Spinal cord (tissue), 10 donors: Measurements from ENCODE around the gene HSPB2. TPM values are rescaled to one million over a fixed set of nuclear protein-coding genes. Genes with fewer than 3 reads are reported as not detected.

ENCODE experiments used
- DNase-seq, 6 donors: peaks; one replicate each; pipeline versions ENCODE4 v3.0.0 to v3.0.0-alpha.2; 2013 to 2015; ENCODE audit warnings: low spot score in 6 of 6, low read depth in 4 of 6
- H3K27ac ChIP-seq: one replicate; pipeline ENCODE4 v1.5.1; 2013; ENCODE audit warnings: low read depth, low read length, control low read depth
- H3K27me3 ChIP-seq: one replicate; pipeline ENCODE4 v1.6.1; 2013; ENCODE audit warnings: low read length; ENCODE audit not compliant: control insufficient read depth, insufficient read depth
- H3K36me3 ChIP-seq: one replicate; pipeline ENCODE4 v1.6.1; 2013; ENCODE audit warnings: low read length; ENCODE audit not compliant: control insufficient read depth, insufficient read depth
- H3K4me1 ChIP-seq: one replicate; pipeline ENCODE4 v1.6.1; 2013; ENCODE audit warnings: low read length; ENCODE audit not compliant: control insufficient read depth, insufficient read depth
- H3K4me3 ChIP-seq: one replicate; pipeline ENCODE4 v1.5.1; 2013; ENCODE audit warnings: low read depth, low read length, control low read depth
- H3K9me3 ChIP-seq: one replicate; pipeline ENCODE4 v1.6.1; 2013; ENCODE audit warnings: low read length; ENCODE audit not compliant: control insufficient read depth, insufficient read depth
- WGBS: methylation state at CpG from one replicate; pipeline ENCODE4 v1.1.5; 2013; ENCODE audit warnings: missing lambda C conversion rate; ENCODE audit not compliant: insufficient coverage; 5-methylcytosine and 5-hydroxymethylcytosine counted together
- long read RNA-seq, 4 donors: transcript quantifications; one replicate each; lab custom pipeline, GENCODE V29; 2026
- polyA plus RNA-seq, 2 donors: library from polyadenylated mRNA; unstranded; fragments of 120-200 nt; gene quantifications; one replicate each; pipeline ENCODE4 v1.2.1, GENCODE V29; 2013; ENCODE audit not compliant: insufficient read length in 2 of 2
- total RNA-seq, 2 donors: library from RNA; depleted of rRNA in 1 of 2; stranded (reverse); fragments of 120-200 nt in 1 of 2; fragments of >200 nt in 1 of 2; gene quantifications; one replicate each; pipeline versions ENCODE4 v1.2.3 to v1.2.4, GENCODE V29; 2013 to 2014
- donor health status: healthy.

Gene HSPB2
- total RNA-seq = 1 to 10 TPM in 1 of 2 donors, under 1 TPM in 1; 0.50 to 3.0 TPM
- 1 to 10 TPM; 4.3 to 5.7 TPM for polyA plus RNA-seq
- long read RNA-seq, donor 1, transcript HSPB2-201 (2 exons, 1,335 nt) = major isoform, 7 of 7 reads
- long read RNA-seq, donor 1, partial matches to known transcripts = 0 of 7 reads
- long read RNA-seq, donor 1, other reads (novel, unspliced or antisense) = 0 of 7 reads
- long read RNA-seq, donor 2, transcript HSPB2-201 (2 exons, 1,335 nt) = major isoform, 7 of 7 reads
- long read RNA-seq, donor 2, partial matches to known transcripts = 0 of 7 reads
- long read RNA-seq, donor 2, other reads (novel, unspliced or antisense) = 0 of 7 reads
- long read RNA-seq, donor 3, partial matches to known transcripts = 0 of 2 reads
- long read RNA-seq, donor 3, other reads (novel, unspliced or antisense) = 0 of 2 reads
- long read RNA-seq, donor 4, transcript HSPB2-201 (2 exons, 1,335 nt) = major isoform, 26 of 26 reads
- long read RNA-seq, donor 4, partial matches to known transcripts = 0 of 26 reads
- long read RNA-seq, donor 4, other reads (novel, unspliced or antisense) = 0 of 26 reads

DNA sequence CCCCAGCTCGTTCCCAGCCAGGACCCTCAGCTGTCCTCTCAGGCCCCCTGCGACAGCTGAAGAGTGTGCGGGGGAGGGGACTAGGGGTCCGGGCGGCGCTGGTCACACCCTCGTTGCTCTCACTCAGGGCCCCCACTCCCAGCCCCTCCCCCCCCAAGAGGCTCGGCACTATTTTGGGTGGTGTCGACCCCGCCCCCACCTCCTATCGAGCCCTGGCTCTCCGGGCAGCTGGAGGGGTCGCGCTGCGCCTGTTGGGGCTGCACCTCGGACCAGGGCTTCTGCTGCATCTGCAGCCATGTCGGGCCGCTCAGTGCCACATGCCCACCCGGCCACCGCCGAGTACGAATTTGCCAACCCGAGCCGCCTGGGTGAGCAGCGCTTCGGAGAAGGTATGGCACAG is at the start of gene HSPB2:
HSPB2 (plus strand) TSS at position 200 of the 400 bp plus-strand sequence; CDS start at position 296, 96 bp downstream.
- H3K9me3 ChIP-seq = no peaks in the 10 kb centered on the region
- H3K36me3 ChIP-seq = no peaks in the 10 kb centered on the region
- WGBS = 18% methylated on average over 18 of the region's 26 CpGs
- H3K27ac ChIP-seq = peak within 1 kb of the TSS; percentile 92
- DNase-seq = no peak
- H3K4me1 ChIP-seq = peaks cover 33% of the 10 kb centered on the region
- no peaks in the 10 kb centered on the region for H3K27me3 ChIP-seq
- H3K4me3 ChIP-seq = peak within 1 kb of the TSS; percentile 22

DNA sequence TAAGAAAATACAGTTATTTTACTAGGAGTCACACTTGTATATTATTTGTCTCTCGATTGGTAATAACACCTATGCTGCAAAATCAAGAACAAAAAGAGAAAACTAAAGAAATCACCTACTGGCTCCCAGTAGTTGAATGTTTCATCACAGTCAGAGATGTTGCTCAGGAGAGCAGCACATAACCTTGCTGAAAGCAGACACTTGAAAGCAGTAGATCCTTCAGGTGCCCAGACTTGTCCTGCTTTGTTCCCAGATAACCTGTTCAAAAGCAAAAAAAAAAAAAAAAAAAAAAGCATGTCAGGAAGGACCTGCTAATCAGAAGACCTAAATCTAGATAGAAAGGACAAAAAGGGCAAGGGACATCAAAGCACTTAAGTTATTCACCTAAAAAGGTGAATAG is 42.4 kb upstream of the HSPB2 start:
- WGBS = no CpG with 5 or more reads among the region's 1 CpG
- Histone ChIP-seq H3K27me3 (no peaks in the 10 kb centered on the region), H3K4me3 (no peak overlapping the region), H3K36me3 (peaks cover 11% of the 10 kb centered on the region), H3K27ac (no peak overlapping the region), H3K4me1 (no peaks in the 10 kb centered on the region), H3K9me3 (no peaks in the 10 kb centered on the region)
- DNase-seq = no peak

DNA sequence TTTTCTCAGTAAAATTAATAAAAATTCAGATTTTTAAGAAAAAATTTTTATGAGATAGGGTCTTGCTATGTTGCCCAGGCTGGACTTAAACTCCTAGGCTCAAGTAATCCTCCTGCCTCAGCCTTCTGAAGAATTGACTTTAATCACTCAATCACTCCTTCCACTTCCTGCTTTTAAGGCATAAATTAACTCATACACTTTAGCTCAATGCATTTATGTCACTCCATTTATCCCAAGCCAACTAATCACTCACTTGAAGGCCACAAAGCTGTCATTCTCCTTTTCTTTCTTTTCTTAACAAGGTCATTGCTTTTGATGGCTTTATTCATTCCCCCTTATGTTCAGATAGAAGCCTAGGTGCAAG is 42.0 kb upstream of the HSPB2 start:
- Histone ChIP-seq H3K9me3 (no peaks in the 10 kb centered on the region), H3K4me3 (peak overlapping the region; percentile 79), H3K36me3 (peaks cover 11% of the 10 kb centered on the region), H3K4me1 (no peaks in the 10 kb centered on the region), H3K27me3 (no peaks in the 10 kb centered on the region), H3K27ac (peak overlapping the region; percentile 87)
- peak in 1 of 6 donors; percentile 10 for DNase-seq

GRCh38 chr11:111870886-111871692 is 41.4 kb upstream of the HSPB2 start, which contains the start of gene ALG9:
ALG9 (minus strand) TSS chr11:111871581; CDS start chr11:111871482, 99 bp downstream.
- H3K27me3 ChIP-seq = no peaks in the 10 kb centered on the region
- DNase-seq = peak; percentile 77 to 95 (median 80)
- peaks cover 8% of the 10 kb centered on the region for H3K36me3 ChIP-seq
- 0% methylated on average over 48 of the region's 51 CpGs for WGBS
- no peaks in the 10 kb centered on the region for H3K9me3 ChIP-seq
- no peaks in the 10 kb centered on the region for H3K4me1 ChIP-seq
- H3K4me3 ChIP-seq = peak within 1 kb of the TSS; percentile 79
- H3K27ac ChIP-seq = peak within 1 kb of the TSS; percentile 87

DNA sequence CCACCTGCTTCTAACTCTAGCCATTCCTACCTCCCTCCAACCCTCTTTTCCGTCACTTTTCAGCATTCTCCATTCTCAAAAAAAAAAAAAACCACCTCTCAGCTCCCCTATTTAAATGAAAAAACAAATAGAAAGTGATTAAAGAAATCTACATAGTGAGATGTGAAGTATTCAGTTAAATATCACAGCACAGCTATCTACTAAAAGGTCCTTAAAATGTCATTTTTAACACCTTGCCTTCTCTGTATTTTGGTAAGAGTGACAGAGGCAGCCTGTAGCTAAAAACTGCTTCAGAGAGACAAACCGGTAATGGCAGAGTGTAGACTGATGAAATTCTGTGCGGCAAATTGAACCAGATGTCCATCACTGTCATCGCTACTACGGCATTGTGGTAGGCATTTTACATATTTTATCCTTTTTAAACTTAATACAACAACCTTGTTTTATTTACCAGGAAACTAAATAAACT is 40.8 kb upstream of the HSPB2 start:
- Histone ChIP-seq H3K27ac (peak overlapping the region; percentile 87), H3K4me3 (peak overlapping the region; percentile 79), H3K27me3 (no peaks in the 10 kb centered on the region), H3K9me3 (no peaks in the 10 kb centered on the region), H3K36me3 (peaks cover 3% of the 10 kb centered on the region), H3K4me1 (no peaks in the 10 kb centered on the region)
- DNase-seq = peak in 1 of 6 donors; percentile 4
- 20% methylated on average over 1 of the region's 5 CpGs for WGBS

DNA sequence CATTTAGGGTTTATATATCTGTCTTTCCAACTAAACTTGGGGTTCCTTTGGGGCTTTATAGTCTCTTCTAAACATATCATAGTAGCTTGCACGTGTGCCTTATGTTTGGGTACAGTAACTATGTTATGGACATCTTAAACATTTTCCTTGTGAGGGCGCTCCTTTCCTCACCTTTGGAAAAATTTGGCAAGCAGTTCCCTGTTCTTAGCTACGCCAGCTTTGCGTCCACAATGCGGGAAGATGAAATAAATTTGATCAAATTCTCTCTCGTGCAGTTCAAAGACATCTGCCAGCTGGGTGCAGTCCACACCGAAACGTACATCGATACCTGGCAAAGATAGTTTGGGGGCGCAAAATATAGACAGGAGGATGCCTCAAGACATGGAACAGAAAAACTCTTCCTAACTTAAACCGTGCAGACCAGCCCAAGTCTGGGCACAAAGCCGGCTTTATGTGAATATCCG is 34.1 kb upstream of the HSPB2 start:
- peak in 1 of 6 donors; percentile 9 for DNase-seq
- no peaks in the 10 kb centered on the region for H3K4me1 ChIP-seq
- H3K4me3 ChIP-seq = peak overlapping the region; percentile 93
- H3K9me3 ChIP-seq = no peaks in the 10 kb centered on the region
- H3K27ac ChIP-seq = peak overlapping the region; percentile 96
- 1% methylated on average over 11 of the region's 13 CpGs for WGBS
- H3K27me3 ChIP-seq = no peaks in the 10 kb centered on the region
- no peaks in the 10 kb centered on the region for H3K36me3 ChIP-seq

GRCh38 chr11:111878849-111879636 is 33.5 kb upstream of the HSPB2 start, which contains the start of the genes CFAP68 and FDXACB1:
CFAP68 (plus strand) TSS chr11:111879541; CDS start chr11:111879561, 20 bp downstream.
FDXACB1 (minus strand) TSS chr11:111879165; CDS start chr11:111879132, 33 bp downstream.
- WGBS = under 1% methylated on average over 49 of the region's 55 CpGs
- DNase-seq = peak; percentile 95 to 99 (median 97)
- H3K4me3 ChIP-seq = peak within 1 kb of the TSS; percentile 93
- peak within 1 kb of the TSS; percentile 96 for H3K27ac ChIP-seq
- no peaks in the 10 kb centered on the region for H3K9me3 ChIP-seq
- no peaks in the 10 kb centered on the region for H3K36me3 ChIP-seq
- no peaks in the 10 kb centered on the region for H3K4me1 ChIP-seq
- no peaks in the 10 kb centered on the region for H3K27me3 ChIP-seq

DNA sequence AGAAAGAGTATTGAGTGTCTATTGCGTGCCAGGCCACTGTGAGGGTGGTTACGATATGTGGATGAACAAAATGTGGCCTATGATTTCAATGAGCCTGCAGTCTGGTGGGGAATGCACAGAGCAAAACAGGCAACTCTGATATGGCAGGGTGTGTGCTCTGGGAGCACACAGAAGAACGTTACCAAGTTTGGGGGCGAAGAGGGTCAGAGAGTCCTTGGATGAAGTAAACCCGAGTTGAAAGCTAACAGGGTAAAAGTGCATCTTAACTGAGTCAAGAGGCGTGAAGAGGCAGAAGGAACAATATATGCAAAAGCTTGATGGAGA is 32.9 kb upstream of the HSPB2 start:
- H3K4me3 ChIP-seq = peak overlapping the region; percentile 93
- H3K27ac ChIP-seq = peak overlapping the region; percentile 96

DNA sequence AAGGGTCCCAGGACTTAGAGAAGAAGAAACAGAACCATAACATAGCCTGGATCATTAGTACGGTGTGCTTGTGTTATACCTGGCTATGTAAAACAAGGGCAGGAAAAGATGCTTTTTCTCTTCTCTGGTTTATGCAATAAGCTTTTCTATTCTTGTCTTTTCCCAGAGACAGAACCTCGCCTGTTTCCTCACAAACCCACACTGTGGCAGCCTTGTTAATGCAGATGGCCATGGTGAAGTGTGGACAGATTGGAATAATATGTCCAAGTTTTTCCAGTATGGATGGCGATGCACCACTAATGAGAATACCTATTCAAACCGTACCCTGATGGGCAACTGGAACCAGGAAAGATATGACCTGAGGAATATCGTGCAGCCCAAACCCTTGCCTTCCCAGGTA is 30.3 kb upstream of the HSPB2 start:
- no peaks in the 10 kb centered on the region for H3K4me1 ChIP-seq
- H3K4me3 ChIP-seq = no peak overlapping the region
- no peaks in the 10 kb centered on the region for H3K27me3 ChIP-seq
- no peaks in the 10 kb centered on the region for H3K9me3 ChIP-seq
- 92% methylated on average over 2 of the region's 5 CpGs for WGBS
- DNase-seq = no peak
- H3K36me3 ChIP-seq = no peaks in the 10 kb centered on the region
- no peak overlapping the region for H3K27ac ChIP-seq

More for the DNA sequence above, 32.9 kb upstream of the HSPB2 start:
- no peaks in the 10 kb centered on the region for H3K4me1 ChIP-seq
- 49% methylated on average over 6 of the region's 6 CpGs for WGBS
- DNase-seq = no peak
- H3K9me3 ChIP-seq = no peaks in the 10 kb centered on the region
- H3K27me3 ChIP-seq = no peaks in the 10 kb centered on the region
- H3K36me3 ChIP-seq = no peaks in the 10 kb centered on the region
